ENCODE results near the gene UQCRHL.

The UQCRHL gene

DNA sequence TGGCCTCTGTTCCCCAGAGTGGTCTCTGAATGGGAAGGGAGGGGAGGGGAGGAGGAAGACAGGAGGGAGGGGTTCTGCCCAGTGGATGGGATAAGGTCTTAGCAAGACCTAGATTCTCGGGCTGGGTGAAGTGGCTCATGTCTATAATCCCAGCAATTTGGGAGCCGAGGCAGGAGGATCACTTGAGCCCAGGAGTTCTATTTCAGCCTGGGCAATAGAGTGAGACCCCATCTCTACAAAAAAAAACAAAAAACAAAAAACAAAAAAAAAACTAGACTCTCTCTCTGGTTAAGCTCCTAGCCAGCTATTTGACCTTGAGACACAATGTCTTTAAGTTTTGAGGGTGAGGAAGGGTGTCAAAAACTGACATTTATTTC is 11.4 kb downstream of the UQCRHL start:
- no peak for DNase-seq

DNA sequence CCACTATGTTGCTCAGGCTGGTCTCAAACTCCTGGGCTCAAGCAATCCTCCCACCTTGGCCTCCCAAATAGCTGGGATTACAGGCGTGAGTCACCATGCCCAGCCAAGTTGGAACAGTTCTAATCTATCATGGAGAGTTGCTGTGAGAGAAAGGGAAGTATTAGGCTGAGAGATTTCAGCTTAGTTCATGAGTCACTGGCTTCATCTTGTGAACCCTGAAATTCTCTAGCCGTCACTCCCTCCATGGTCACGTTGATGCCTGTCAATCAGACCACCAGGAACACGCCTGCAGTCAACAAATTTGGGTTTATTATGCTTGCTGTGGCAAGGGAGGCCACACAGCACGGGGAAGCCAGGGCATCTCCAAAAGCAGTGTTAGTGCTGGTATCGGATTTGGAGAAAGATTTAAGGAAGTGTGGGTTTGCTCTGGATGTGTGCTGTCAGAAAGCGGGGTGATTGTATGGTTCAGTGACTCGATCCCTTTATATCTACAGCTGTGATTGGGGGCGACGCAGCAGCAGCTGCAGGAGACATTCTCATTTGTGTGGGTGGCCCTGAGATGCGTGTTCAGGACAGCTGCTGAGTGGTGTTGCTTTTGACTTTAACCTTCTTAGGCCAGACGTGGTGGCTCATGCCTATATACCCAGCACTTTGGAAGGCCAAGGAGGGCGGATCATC is 18.7 kb downstream of the UQCRHL start:
- no peak for DNase-seq

DNA sequence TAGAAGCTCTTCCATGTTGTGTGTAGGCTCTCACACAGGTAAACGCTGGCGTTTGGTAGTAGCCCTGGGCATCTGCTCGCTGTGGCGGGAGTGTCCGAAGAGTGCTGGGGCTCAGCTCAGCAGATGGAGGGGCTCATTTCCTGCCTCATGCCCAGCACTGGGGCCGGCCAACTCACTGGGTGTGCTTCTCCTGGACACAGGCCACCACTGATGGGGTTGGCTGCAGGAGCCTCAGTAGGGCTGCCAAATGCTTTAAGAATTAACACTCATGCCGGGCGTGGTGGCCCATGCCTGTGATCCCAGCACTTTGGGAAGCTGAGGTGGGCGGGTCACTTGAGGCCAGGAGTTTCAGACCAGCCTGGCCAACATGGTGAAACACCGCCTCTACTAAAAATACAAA is 20.9 kb downstream of the UQCRHL start:
- DNase-seq: no peak

DNA sequence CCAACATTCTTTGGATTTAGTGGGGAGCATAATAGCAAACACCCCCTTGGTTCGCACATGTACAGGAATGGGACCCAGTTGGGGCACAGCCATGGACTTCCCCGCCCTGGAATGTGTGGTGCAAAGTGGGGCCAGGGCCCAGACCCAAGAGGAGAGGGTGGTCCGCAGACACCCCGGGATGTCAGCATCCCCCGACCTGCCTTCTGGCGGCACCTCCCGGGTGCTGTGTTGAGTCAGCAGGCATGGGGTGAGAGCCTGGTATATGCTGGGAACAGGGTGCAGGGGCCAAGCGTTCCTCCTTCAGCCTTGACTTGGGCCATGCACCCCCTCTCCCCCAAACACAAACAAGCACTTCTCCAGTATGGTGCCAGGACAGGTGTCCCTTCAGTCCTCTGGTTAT is 21.8 kb downstream of the UQCRHL start:
- DNase-seq: no peak

DNA sequence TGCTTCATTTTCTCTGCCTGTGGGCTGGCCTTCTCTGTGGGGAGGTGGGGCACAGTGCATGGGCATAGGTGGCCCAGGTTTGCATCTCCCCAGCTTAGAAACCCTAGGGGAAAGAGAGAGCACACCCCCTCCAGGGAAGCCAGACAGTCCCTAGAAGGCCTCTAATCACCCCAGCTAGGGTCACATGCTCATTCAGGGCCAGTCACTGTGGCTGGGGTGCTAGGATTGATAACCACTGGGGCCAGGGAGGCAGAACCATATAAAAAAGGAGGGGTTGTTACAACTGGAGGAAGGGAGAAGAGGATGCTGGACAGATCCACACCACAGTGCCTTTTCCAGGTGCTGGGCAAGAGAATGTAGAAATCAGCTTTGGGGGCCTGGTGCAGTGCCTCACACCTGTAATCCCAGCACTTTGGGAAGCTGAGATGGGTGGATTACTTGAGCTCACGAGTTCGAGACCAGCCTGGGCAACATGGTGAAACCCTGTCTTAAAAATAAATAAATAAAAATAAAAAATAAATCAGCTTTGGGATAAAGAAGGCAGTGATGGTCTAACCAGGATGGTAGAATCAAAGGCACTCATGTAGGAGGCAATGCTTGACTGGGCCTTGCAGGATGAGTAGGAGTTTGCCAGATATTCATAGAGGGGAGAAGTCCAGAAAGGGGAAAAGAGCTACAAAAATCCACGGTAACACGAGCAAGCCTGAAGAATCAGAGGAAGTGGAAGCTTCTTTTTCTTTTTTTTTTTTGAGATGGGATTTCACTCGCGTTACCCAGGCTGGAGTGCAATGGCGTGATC is 29.3 kb downstream of the UQCRHL start:
- DNase-seq: no peak

DNA sequence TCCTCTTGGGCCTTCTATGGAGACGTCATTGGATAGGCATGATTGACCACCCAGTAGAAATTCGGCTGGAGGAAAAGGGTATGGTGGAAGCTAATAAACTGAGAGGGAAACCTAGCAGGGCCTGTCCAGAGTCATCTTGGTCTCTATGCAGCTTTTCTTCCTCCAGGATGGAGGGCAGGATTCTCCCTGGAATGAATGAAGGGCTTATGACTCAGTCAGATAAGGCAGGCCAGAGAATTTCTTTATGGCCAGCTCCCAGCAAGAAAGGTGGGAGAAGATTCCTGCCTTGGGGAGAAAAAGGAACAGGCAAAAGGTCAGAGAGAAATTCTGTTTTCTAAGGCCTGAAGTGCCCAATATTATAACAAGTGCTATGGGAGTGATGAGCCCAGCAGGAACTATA is 31.7 kb downstream of the UQCRHL start:
- DNase-seq: no peak

DNA sequence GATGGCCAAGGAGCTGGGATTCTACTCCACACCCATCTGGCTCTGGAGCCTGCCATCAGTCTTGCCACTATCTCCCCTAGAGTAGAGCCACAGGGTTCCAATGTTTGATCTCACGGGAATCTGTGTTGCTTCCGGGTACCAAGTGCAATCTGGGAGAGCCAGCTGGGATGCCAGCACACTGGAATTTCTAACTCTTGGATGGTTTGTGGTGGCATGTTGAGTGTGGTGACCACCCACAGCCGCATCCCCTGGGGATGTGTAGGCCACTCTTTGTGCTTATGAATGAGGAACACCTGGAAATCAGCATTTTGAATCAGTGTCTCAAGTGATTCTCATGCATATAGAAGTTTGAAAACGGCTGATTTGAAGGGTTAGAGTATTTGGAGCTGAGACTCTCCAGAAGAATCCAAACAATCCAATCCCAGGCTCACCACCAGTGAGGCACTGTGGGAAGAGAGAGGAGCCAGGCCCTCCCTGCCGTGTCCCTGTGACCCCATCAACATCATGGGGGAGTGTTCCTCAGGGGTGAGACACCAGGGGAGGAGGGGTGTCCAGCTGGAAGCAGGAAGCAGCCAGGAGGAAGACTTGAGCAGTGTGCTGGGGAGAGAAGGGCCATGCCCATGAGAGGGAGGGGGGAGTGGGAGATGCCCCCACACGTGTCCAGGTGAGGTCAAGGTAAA is 35.5 kb downstream of the UQCRHL start:
- DNase-seq: no peak

DNA sequence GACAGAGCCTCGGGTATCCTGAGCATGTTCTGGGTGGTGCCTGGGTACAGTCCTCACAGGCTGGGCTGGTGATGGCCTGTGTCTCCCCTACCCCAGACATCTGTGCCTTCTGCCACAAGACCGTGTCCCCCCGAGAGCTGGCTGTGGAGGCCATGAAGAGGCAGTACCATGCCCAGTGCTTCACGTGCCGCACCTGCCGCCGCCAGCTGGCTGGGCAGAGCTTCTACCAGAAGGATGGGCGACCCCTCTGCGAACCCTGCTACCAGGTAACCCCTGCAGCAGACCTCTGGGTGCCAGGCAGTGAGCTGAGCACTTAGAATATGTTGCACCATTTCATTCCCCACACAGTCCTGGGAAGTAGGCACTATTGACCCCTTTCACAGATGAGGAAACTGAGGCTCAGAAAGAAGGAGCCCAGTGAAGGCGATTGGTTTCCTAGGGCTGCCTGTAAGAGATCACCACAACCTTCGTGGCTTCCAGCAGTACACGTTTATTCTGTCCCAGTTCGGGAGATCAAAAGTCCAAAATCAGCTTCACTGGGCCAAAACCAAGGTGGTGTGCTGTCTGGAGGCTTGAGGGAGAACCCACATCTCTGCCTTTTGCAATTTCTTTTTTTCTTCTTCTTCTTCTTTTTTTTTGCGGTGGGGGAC is 37.0 kb downstream of the UQCRHL start:
- no peak for DNase-seq

DNA sequence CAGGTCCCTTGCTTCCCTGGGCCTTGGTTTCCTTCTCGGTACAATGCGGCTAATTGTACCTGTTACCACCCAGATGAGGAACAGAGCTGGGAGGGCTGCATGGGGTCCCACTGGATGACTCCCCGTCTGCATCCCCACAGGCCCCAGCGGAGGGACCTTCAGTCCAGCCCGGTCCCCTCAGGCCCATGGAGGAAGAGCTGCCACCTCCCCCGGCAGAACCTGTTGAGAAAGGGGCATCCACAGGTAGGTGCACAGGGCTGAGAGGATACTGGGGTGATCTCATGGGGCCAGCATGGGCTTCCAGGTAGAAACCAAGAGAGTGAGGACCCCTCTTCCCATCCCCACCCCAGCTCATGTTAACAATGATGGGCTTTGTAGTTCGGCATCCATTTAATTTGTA is 39.1 kb downstream of the UQCRHL start:
- DNase-seq: no peak

DNA sequence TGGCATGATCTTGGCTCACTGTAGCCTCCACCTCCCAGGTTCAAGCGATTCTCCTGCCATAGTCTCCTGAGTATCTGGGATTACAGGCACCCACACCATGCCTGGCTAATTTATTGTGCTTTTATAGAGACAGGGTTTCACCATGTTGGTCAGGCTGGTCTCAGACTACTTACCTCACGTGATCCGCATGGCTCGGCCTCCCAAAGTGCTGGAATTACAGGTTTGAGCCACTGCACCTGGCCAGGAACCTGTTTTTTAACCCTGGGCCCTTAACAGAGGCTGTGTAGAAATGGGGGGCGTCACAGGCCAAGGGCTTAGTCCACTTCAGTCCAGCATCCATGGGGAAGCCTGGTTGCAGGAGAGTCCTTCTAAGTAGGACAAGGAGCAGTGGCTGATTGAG is 39.5 kb downstream of the UQCRHL start:
- no peak for DNase-seq

DNA sequence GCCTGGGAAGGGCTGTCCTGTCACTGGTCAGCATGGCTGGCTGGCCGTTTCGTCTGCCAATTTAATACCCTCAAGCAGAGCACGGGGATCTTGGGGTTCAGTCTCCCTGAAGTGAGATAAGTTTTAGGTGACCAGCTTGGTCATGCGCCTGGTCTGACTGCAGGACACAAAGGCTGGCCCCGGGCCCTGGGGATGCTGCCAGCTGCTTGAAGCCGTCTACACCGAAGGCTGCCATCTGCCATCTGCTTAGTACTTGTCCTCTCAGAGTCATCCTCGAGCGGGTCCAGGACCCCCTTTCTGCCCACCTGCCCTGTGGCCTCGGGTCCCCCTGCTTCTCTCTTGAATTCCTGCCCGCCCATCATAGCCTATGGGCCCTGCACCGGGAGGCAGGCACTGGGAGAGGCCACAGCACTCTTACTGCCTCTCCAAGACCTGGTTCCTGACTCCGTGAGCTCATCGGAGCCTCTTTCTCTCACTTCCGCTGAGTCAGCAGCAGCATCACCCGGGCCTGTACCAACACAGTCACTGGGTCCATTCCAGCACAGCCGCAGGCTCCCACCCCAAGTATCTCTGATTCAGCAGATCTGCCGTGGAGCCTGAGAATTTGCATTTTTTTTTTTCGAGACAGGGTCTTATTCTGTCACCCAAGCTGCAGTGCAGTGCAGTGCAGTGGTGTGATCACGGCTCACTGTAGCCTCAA is 41.8 kb downstream of the UQCRHL start:
- no peak for DNase-seq

DNA sequence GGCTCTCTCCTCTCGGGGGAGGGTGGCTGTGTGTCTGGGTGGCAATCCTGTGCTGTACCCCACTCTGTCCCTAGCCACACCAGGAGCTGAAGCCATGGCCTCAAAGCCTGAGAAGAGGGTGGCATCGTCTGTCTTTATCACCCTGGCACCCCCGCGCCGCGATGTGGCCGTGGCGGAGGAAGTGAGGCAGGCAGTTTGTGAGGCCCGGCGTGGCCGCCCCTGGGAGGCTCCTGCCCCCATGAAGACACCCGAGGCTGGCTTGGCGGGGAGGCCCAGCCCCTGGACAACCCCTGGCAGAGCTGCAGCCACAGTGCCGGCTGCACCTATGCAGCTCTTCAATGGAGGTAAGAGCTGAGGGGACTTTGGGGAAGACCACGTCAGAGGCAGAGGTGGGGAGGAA is 42.6 kb downstream of the UQCRHL start:
- DNase-seq: no peak

DNA sequence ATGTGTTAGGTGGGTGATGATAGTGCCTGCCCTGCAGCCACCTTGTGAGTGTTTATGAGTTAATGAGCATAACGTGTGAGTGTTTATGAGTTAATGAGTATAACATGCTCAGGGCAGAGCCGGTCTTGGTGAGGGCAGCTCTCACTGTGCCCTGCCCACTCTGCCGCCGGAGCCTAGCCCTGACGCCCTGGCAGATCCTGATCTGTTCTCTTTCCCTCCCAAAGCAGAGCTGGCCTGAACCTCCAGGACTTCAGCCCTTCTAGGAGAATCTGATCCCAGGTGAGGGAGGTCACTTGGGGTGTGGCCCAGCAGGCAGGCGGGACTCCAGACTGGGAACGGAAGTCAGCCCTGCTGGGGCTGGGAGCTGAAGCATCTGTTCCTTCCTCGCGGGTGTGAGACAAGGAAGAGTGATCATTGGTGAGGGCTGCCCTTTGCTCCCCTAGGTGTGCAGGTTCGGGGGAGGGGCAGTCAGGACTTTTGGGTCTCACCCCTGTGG is 43.1 kb downstream of the UQCRHL start:
- DNase-seq: no peak

DNA sequence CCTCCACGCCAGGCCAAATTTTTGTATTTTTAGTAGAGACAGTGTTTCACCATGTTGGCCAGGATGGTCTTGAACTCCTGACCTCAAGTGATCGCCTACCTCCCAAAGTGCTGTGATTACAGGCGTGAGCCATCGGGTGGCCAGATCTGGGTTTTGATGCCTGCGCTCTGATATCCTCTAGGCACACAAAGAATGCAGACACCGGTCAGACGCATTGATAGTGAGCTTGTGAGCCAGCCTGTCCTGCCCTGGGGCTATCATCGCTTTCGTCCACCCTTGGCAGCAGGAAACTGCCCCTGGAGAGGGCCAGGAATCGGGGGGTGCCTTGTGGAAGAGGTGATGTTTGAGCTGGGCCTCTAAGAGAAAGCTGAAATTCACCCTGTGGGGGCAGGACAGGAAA is 44.9 kb downstream of the UQCRHL start:
- DNase-seq: no peak

DNA sequence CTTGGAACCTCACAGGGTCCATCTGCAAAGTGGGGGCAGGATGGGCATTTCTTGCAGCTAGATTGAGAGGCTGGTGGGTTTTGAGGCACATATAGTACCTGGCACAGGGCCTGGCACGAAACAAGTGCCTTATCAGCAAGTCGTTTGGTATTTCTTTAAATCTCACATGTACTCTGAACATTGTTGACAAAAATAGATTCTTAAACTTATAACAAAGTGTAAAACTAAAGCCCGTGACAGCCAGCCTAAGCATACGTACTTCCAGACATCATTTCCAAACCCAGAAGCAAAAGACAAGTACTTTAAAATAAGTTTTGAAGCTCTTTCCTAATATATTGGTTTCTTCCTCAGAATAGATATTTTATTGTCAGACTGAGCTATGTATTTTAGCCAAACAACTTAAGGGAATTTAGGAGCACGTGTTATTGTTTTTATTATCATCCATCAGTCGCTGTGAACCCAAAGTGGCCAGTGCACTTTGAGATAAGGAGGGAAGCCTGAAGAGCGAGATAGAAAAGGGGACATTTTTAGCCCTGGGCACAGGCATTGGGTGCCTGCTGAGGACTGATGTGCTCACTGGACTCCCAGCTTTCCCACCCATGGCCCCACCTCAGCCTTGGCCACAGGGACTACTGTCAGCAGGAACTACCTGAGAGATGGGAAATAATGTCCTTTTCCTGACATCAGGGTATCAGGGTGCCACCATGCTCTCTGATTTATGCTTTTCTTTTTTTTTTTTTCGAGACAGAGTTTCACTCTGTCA is 45.9 kb downstream of the UQCRHL start:
- DNase-seq: no peak

DNA sequence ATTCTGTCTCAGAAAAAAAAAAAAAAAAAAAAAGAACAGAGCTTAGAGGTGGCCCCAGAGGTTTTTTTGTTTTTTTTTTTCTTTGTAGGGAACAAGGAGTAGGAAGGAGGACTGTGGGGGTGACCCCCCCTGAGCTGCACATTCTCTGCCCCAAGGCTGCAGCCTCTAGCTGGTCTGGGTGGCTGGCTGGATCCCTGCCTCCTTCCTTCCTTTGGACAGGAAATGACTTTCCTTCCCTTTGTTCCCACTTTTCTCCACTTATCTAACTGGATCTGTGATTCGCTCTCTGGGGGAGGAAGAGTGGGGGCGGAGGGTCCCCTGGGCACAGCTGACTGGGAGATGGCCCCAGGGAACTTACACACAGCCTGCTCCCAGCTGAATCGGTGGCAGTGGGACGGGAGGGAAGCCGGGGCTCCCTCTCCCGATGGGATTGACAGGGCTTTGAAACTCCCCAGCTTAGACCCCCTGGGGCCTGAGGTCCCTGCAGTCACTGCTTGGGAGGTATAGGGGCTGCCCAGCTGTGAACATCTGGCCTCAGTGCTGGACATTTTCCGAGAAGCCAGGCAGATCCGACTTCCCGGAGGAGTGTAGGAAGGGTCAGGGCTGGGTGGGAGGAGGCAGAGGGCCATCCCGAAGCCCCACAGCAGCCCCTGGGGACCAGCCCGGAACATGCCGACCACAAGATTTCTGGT is 46.8 kb downstream of the UQCRHL start:
- DNase-seq: no peak

DNA sequence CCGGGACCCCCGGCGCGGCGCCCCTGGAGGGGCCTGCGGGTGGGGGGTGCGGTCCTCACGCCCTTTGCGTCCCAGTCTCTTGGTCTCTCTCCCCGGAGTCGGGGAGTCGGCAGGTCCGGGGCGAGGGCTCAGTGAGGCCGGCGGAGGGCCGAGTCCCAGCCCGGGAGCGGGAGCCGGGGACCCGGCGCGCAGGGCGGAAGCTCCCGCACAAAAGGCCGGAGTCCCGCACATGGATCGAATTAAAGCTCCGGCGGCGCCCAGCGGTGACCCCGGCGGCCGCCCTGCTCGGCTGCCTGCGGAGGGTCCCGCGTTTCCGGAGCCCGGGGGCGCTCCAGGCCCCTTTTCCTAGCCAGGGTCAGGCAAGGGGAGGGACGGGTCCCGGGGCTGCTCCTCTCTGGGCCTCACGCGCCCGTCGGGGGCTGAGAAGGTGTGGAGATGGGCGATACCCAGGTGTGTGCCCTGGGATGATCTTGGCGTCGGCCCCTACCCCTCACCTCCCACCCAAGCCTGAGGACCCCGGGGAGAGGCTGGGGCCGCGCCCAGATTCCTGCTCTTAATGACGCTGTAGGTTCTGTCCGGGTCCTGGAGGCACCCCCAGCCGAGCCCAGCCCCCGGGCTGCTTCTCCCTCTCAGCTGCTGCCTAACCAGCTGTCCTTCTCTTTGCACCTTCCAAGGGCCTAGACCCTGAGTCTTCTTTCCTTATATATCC is 48.3 kb downstream of the UQCRHL start:
- no peak for DNase-seq

DNA sequence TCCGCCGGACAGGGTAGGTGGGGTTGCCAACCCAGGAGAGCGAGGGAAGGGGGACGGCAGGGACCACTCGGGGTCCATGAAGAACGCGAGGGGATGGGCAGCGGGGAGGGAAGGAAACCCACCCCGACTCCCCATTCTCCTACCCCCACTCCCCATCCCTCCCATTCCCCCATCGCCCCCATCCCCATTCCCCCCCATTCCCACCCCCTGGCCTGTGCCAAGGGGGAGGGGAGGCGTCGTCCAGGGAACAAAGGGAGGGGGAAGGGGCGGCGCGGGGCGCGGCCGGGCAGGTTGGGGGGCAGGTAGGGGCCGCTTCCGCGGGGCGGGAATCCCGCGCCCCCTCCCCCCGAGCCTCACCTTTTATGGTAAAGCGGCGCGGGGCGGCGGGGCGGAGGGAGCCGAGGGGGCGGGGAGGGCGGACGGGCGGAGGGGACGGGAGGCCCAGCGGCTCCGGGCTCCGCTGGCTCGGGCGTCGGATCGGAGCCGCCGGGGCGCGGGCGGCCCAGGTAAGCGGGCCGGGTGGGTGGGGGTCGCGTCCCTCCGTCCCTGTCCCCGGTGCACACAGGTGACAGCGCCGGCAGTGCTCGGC is 49.0 kb downstream of the UQCRHL start, which contains the start of gene FBLIM1:
Gene FBLIM1, plus strand, starts transcription at position 453 of the 589 bp plus-strand sequence. CDS start 6,189 bp downstream, outside the sequence.
- DNase-seq: no peak

DNA sequence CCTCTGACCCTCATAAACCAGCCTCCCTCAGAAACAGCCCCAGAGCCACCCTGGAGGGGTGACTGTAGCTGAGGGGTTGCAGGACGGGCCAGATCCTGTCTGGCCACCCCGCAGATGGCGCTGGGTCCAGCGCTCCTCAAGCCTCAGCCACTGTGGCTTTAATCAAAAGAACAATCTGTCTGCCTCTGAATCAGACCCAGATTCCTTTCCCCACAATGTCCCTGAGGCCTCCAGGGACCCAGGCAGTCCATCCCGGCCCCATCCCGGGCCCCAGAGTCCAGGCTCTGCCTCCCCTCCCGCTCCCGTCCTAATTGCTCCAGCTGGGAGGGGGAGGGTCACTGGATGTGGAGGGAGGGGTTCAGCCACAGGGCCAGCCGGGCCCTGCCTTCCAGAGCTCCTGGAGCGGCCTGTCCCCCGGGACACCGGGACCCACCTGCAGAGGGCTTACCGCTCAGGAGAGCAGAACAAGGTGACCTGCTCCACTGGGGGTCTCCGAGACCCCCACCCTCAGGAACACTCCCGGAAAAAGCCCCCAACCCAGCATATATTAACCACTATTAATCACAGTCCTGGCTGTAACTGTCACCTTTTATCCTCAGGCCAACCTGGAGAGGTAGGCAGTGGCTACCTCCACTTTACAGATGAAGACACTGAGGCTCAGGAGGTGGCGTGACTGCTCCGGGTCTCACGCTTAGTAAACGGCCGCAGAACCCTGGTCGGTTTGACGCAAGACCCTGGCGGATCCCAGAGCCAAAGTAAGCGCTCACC is 49.7 kb downstream of the UQCRHL start:
- DNase-seq: no peak
